IMR-90 (cell line): ENCODE data around the gene GOLGA6C.
"Not testable (repeated sequence)": the region's sequence is repeated elsewhere in the genome, so short reads cannot be mapped to it uniquely, and the experiment has no call there.

Experiments
- CEBPB ChIP-seq: IDR thresholded peaks from 2 replicates; pipeline ENCODE4 v1.6.1; 2012; ENCODE audit warnings: low read depth, low read length, improper control_type of control experiment
- CHD1 ChIP-seq: IDR thresholded peaks from 2 replicates; pipeline ENCODE4 v1.6.1; 2012; ENCODE audit warnings: low read depth, low read length, improper control_type of control experiment
- CTCF ChIP-seq: conservative IDR thresholded peaks from 2 replicates; pipeline ENCODE4 v1.5.1; 2012; ENCODE audit warnings: mild to moderate bottlenecking, low read depth, low read length, improper control_type of control experiment
- MAFK ChIP-seq: IDR thresholded peaks from 2 replicates; pipeline ENCODE4 v1.6.1; 2012; ENCODE audit warnings: low read depth, low read length, improper control_type of control experiment
- POLR2A ChIP-seq: IDR thresholded peaks from 2 replicates; pipeline ENCODE4 v1.6.1; 2012; ENCODE audit warnings: mild to moderate bottlenecking, low read depth, low read length
- RAD21 ChIP-seq: IDR thresholded peaks from 2 replicates; pipeline ENCODE4 v1.6.1; 2012; ENCODE audit warnings: low read length, improper control_type of control experiment
- SMC3 ChIP-seq: fragments of 150-350 bp; IDR thresholded peaks from 2 replicates; pipeline ENCODE4 v1.6.1; 2016; ENCODE audit warnings: low read depth, mild to moderate bottlenecking, antibody characterized with exemption, low read length, moderate library complexity

- not testable (repeated sequence) for TF ChIP-seq CTCF, MAFK, CHD1, SMC3, RAD21, CEBPB, POLR2A
These were observed 6.8 kb upstream of the GOLGA6C start for GRCh38 chr15:75251343-75251742.
